GM21576 (cell line): ENCODE data around the gene IL31.
"Not testable (repeated sequence)": the region's sequence is repeated elsewhere in the genome, so short reads cannot be mapped to it uniquely, and the experiment has no call there.

ENCODE experiments used
- ATAC-seq: cut with Tn5 transposase; IDR thresholded peaks from one replicate; pipeline ENCODE4 v1.9.1; 2021; ENCODE audit warnings: mild to moderate bottlenecking, moderate library complexity; ENCODE audit not compliant: unreplicated experiment

The IL31 gene

GRCh38 chr12:122174155-122174845, at the start of gene IL31:
TSS of gene IL31 (minus strand) at chr12:122174221. CDS start at chr12:122174172, 49 bp downstream.
- ATAC-seq = no peak

DNA sequence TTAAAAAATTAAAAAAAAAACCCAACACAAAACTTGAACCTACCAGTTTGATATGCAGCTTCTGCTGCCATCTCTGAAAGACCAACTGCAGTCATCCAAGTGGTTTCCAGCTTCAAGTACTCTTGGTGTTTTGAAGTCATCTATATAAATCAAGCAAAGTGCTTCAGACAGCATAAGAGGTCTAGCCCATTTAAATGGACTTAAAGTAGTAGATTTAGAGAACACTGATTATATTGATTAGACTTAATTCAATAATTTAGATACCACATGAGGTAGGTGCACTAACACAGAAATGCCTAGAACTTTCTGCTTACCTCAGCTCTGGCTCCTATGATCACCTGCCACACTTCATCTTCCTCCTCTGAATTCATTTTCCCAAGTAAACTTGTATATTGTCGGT, 42.4 kb upstream of the IL31 start:
- no peak for ATAC-seq

- no peak for ATAC-seq
Observed at GRCh38 chr12:122215771-122216170, 41.8 kb upstream of the IL31 start.

DNA sequence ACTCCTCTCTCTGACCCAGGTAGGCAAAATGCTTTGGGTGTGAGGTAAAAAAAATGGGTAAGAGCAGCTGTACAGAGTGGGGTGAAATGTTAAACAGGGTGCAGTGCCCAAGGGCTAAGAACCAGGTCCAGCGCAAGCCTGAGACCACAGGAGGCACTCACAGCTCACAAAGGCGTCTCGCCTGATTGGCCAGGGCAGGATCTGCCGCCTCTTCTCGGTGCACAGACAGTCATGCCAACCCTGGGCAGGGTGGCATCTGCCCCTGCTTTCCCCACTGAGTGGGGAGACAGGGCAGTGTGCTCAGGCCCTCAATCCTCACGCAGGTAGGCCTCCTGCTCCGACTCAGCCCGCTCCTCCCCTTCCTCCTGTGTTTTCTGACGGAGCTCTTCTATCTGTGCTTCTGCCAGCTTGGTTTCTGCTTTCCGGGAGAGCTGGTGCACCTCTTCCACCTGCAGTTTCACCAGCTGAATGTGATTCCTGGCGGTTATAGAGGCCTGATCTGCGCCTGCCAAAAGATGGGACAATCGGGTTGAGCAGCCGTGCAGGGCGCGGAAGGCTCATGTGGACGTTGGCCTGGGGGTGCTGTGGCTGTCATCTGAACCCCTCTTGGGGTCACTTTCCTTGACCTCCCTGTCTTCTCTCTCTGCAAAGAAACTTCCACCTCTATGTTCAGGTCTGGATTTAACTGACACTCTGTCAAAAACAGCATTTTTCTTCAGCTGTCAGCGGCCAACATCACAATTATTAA, 34.2 kb upstream of the IL31 start:
- no peak for ATAC-seq

DNA sequence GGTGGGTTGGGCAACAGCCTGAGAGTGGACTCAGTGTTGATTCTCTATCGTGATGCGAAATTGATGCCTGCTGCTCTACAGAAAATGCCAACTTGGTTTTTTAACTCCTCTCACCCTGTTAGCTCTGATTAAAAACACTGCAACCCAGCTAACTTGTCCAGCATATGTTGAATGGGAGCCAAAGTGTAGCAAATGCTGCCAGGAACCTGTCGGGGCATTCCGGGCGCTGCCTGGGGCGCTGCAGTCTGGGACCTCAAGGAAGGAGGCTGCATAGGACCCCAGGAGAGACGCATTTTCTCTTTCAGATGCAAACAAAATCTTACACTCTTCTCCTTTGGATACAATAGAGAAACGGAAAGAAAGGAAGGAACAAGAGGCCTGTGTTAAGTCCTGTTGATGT, 33.4 kb upstream of the IL31 start:
- no peak for ATAC-seq

DNA sequence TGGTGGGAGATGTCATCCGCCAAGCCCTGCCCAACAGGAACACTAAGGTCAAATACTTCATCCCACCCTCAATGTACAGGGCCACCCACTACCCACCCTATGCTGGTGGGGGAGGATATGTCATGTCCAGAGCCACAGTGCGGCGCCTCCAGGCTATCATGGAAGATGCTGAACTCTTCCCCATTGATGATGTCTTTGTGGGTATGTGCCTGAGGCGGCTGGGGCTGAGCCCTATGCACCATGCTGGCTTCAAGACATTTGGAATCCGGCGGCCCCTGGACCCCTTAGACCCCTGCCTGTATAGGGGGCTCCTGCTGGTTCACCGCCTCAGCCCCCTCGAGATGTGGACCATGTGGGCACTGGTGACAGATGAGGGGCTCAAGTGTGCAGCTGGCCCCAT, 33.0 kb upstream of the IL31 start:
- no peak for ATAC-seq

GRCh38 chr12:122206111-122206881, 32.3 kb upstream of the IL31 start:
- no peak for ATAC-seq

- ATAC-seq = no peak
Observed at GRCh38 chr12:122205053-122205925, 31.3 kb upstream of the IL31 start.

- no peak for ATAC-seq
Observed at GRCh38 chr12:122204167-122205052, 30.4 kb upstream of the IL31 start.

DNA sequence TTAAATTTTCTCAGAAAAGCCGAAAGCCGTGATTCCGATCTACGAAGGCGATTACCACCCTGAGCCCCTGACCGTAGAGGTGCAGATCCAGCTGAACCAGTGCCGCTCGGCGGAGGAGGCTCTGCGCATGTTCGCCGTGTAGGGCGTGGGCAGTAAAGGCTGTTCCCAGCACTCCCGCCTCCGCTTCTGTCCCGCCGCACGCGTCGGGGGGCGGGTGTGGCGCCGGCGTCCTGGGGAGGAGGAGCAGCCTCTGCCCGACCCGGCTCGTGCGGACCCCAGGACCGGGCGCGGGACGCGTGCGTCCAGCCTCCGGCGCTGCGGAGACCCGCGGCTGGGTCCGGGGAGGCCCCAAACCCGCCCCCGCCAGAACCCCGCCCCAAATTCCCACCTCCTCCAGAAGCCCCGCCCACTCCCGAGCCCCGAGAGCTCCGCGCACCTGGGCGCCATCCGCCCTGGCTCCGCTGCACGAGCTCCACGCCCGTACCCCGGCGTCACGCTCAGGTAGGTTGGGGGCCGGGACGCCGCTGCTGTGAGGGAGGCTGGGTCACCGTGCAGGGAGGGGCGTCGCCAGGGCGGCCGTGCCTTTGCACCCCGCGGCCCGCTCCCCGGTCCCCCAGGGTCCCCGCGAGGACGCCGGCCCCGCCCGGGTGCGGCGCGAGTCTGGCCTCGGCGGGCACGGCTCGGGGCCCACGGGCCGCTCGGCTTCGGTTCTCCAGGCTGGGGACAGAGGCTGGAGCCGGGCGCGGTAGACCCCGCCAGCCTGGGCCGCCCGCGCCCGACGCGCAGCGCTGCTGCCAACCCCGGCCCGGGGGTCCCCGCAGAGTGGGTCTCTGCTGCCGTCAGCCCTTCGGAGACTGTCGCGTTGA, 29.5 kb upstream of the IL31 start, which contains the start of gene B3GNT4:
Gene B3GNT4, plus strand, starts transcription at position 409 of the 866 bp plus-strand sequence. CDS start 910 bp downstream, outside the sequence.
- no peak for ATAC-seq

- ATAC-seq = not testable (repeated sequence)
Observed at GRCh38 chr12:122202811-122203210, 28.8 kb upstream of the IL31 start.

- ATAC-seq = no peak
Observed at GRCh38 chr12:122202017-122202416, 28.0 kb upstream of the IL31 start.

DNA sequence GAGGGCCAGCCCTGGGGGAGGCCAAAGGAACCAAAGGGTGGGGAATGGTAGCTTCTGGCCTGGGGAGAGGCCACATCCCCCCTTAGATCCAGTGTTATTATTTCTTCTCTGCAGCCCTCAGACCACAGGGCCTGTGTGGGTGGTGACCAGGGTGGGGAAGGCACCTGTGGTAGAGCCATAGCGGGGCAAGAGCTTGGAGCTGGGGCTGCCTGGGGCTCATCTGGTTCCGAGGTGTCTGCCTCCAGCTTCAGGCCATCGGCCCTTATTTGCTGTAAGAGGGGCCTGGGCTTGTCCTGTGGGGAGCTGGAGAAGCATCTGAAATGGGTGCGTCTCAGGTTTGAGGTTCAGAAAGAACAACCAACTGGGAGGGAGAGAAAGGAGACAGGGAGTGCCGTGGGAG, 27.4 kb upstream of the IL31 start:
- ATAC-seq = no peak

GRCh38 chr12:122200541-122201175, 26.6 kb upstream of the IL31 start:
- no peak for ATAC-seq

DNA sequence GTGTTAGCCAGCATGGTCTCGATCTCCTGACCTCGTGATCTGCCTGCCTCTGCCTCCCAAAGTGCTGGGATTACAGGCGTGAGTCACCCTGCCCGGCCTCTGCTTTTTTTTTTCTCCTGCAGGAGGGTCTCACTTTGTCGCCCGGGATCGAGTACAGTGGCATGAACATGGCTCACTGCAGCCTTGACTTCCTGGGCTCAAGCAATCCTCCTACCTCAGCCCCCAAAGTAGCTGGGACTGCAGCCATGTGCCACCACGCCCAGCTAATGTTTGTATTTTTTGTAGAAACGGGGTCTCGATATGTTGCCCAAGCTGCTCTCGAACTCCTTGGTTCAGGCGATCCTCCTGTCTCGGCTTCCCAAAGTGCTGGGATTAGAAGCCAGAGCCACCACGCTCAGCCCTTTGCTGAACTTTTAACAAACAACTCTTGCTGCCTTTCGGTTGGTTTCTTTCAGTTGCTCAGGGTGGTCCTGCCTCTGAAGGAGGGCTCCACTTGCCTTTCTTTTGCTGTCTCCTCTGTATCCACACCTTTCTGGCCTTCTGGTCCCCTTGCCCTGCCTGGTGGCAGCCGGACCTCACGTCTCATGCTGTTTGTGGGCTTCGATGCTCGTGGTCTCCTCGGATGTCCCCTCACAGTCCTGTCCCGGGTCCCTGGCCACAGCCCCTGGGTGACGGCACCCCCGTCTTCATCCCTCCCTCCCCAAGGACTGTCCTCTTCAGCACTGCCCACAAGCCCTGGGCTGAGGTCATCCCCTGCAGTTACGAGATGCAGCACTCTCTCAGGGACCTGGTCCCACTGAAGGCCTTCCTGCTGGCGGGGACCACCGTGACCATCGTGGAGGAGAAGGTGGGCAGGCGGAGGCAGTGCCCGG, 25.7 kb upstream of the IL31 start:
- no peak for ATAC-seq

DNA sequence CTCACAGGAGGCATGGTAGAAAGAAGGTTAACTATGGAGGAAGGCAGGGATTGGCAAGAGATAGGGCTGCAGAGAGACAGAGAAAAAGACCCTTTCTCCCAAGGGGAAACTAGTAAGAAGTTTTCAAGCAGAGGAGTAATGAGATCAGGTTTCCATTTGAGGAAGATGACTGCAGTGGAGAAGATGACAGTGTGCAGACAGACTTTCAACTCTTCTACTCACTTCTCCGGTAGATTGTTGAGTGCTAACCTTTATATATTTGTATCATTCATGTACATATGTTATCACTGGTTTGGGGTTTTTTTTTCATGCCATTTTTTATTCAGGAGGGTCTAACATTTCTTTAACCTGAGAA, 23.6 kb upstream of the IL31 start:
- no peak for ATAC-seq

DNA sequence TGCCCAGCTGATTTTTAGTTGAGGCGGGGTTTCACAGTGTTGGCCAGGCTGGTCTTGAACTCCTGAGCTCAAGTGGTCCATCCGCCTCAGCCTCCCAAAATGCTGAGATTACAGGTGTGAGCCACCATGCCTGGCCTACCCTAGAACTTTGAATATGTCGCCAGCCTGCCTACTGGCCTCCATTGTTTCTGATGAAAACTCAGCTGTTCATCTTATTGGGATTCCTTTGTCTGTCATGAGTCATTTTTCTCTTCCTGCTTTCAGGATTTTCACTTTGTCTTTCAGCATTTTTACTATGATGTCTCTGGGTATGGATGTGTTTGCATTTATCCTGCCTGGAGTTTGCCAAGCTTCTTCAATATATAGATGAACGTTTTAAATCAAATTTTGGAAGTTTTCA, 21.4 kb upstream of the IL31 start:
- no peak for ATAC-seq
